Hepatocyte (in vitro differentiated cells): ENCODE results near the gene FGF3. TPM values are rescaled to one million over a fixed set of nuclear protein-coding genes. Genes with fewer than 3 reads are reported as not detected.

Experiments
- DNase-seq: peaks from one replicate; pipeline ENCODE4 v3.0.0-alpha.2; 2016; ENCODE audit warnings: low spot score
- H2AFZ ChIP-seq: fragments of 200-600 bp; sonication (generic); 2 replicates; pipeline ENCODE4 v1.6.0; 2016; ENCODE audit warnings: antibody characterized with exemption, mild to moderate bottlenecking
- H3K27ac ChIP-seq: fragments of 200-600 bp; sonication (generic); 2 replicates; pipeline ENCODE4 v1.5.1; 2016; ENCODE audit warnings: mild to moderate bottlenecking
- H3K27me3 ChIP-seq: fragments of 200-600 bp; sonication (generic); 2 replicates; pipeline ENCODE4 v1.6.1; 2016
- H3K36me3 ChIP-seq: fragments of 200-600 bp; sonication (generic); replicated peaks from 2 replicates; pipeline ENCODE4 v1.5.1; 2016; ENCODE audit warnings: low read depth; ENCODE audit not compliant: insufficient read depth
- H3K4me1 ChIP-seq: fragments of 200-600 bp; sonication (generic); 2 replicates; pipeline ENCODE4 v1.5.1; 2016; ENCODE audit warnings: mild to moderate bottlenecking, moderate library complexity; ENCODE audit not compliant: insufficient read depth
- H3K4me2 ChIP-seq: fragments of 200-600 bp; sonication (generic); 2 replicates; pipeline ENCODE4 v1.6.0; 2016
- H3K4me3 ChIP-seq: fragments of 200-600 bp; sonication (generic); 2 replicates; pipeline ENCODE4 v1.5.1; 2016; ENCODE audit warnings: mild to moderate bottlenecking
- H3K79me2 ChIP-seq: fragments of 200-600 bp; sonication (generic); 2 replicates; pipeline ENCODE4 v1.6.0; 2017; ENCODE audit warnings: mild to moderate bottlenecking
- H3K9me2 ChIP-seq: fragments of 200-600 bp; sonication (generic); replicated peaks from 2 replicates; pipeline ENCODE4 v1.6.0; 2017; ENCODE audit warnings: mild to moderate bottlenecking; ENCODE audit not compliant: insufficient read depth
- H3K9me3 ChIP-seq: fragments of 200-600 bp; sonication (generic); 2 replicates; pipeline ENCODE4 v1.5.1; 2016; ENCODE audit warnings: low read depth, mild to moderate bottlenecking
- H4K20me1 ChIP-seq: fragments of 200-600 bp; sonication (generic); 2 replicates; pipeline ENCODE4 v1.6.0; 2016; ENCODE audit warnings: mild to moderate bottlenecking; ENCODE audit not compliant: insufficient read depth, poor library complexity, severe bottlenecking
- EZH2 ChIP-seq: fragments of 200-600 bp; sonication (generic); IDR thresholded peaks from 2 replicates; pipeline ENCODE4 v1.6.1; 2016; ENCODE audit warnings: antibody characterized with exemption, mild to moderate bottlenecking, borderline replicate concordance
- EZH2phosphoT487 ChIP-seq: fragments of 200-600 bp; sonication (generic); IDR thresholded peaks from one replicate; pipeline ENCODE4 v1.6.1; 2018; ENCODE audit warnings: antibody characterized with exemption, mild to moderate bottlenecking, low read depth, moderate library complexity; ENCODE audit not compliant: unreplicated experiment, severe bottlenecking
- WGBS: methylation state at CpG from one replicate; pipeline ENCODE4 v1.1.6; 2016; ENCODE audit warnings: low lambda C conversion rate; ENCODE audit errors: missing lambda C conversion rate; 5-methylcytosine and 5-hydroxymethylcytosine counted together
- polyA plus RNA-seq: library from polyadenylated mRNA; unstranded; fragments of >200 nt; fragmentation: Nextera tagmentation; extraction: Ambion mirVana; gene quantifications from 2 replicates; pipeline ENCODE4 v1.2.1, GENCODE V29; 2016
- total RNA-seq: library from RNA; depleted of rRNA; stranded (reverse); fragments of >200 nt; gene quantifications from 2 replicates; pipeline ENCODE4 v1.2.3, GENCODE V29; 2014
- TF ChIP-seq, protein P1 (sequence below): fragments of 200-600 bp; sonication (generic); IDR thresholded peaks from 2 replicates; pipeline ENCODE4 v1.5.1; 2016; ENCODE audit warnings: antibody characterized with exemption, mild to moderate bottlenecking; ENCODE audit not compliant: poor library complexity

Gene FGF3
- total and polyA plus RNA-seq, 2 experiments from 2014 or later, result not detected

DNA sequence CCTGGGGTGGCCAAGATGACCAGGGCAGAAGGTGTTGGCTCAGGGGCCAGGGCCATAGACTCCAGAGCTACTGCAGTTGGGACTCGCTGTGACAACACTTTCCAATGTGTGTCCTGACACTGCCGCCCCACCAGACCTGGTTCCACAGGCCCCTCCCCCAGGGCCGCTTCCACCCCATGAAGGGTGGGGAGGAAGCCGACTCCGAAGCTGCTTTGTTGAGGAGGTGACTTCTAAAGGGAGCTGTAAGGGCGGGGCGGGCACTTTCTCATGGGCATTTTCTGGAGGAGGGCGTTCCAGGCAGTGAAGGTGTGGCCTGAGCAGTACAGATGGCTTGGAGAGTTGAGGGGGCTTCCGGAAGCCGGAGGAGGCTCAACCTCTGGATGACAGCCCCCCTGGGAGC, 6.3 kb downstream of the FGF3 start:
- H3K79me2 ChIP-seq, result no peaks in the 10 kb centered on the region
- DNase-seq, result no peak
- TF ChIP-seq, protein P1, sequence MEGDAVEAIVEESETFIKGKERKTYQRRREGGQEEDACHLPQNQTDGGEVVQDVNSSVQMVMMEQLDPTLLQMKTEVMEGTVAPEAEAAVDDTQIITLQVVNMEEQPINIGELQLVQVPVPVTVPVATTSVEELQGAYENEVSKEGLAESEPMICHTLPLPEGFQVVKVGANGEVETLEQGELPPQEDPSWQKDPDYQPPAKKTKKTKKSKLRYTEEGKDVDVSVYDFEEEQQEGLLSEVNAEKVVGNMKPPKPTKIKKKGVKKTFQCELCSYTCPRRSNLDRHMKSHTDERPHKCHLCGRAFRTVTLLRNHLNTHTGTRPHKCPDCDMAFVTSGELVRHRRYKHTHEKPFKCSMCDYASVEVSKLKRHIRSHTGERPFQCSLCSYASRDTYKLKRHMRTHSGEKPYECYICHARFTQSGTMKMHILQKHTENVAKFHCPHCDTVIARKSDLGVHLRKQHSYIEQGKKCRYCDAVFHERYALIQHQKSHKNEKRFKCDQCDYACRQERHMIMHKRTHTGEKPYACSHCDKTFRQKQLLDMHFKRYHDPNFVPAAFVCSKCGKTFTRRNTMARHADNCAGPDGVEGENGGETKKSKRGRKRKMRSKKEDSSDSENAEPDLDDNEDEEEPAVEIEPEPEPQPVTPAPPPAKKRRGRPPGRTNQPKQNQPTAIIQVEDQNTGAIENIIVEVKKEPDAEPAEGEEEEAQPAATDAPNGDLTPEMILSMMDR, result no peak
- TF ChIP-seq EZH2 (no peak), EZH2phosphoT487 (no peak)
- H3K27ac ChIP-seq, result no peak overlapping the region
- WGBS, result 84% methylated on average over 10 of the region's 10 CpGs
- H3K9me3 ChIP-seq, result no peaks in the 10 kb centered on the region
- no peak overlapping the region for H2AFZ ChIP-seq
- H3K36me3 ChIP-seq, result no peaks in the 10 kb centered on the region
- no peaks in the 10 kb centered on the region for H4K20me1 ChIP-seq
- peaks cover 38% of the 10 kb centered on the region for H3K27me3 ChIP-seq
- peaks cover 8% of the 10 kb centered on the region for H3K4me1 ChIP-seq
- no peak overlapping the region for H3K4me3 ChIP-seq
- H3K9me2 ChIP-seq, result no peaks in the 10 kb centered on the region
- no peak overlapping the region for H3K4me2 ChIP-seq

GRCh38 chr11:69812256-69812655, 7.0 kb downstream of the FGF3 start:
- DNase-seq, result no peak
- no peak overlapping the region for H3K4me2 ChIP-seq
- H3K9me3 ChIP-seq, result no peaks in the 10 kb centered on the region
- no peaks in the 10 kb centered on the region for H3K36me3 ChIP-seq
- TF ChIP-seq, protein P1, result no peak
- TF ChIP-seq EZH2 (no peak), EZH2phosphoT487 (no peak)
- H3K27me3 ChIP-seq, result peaks cover 32% of the 10 kb centered on the region
- H3K4me3 ChIP-seq, result no peak overlapping the region
- no peaks in the 10 kb centered on the region for H4K20me1 ChIP-seq
- no peaks in the 10 kb centered on the region for H3K9me2 ChIP-seq
- H2AFZ ChIP-seq, result no peak overlapping the region
- H3K27ac ChIP-seq, result no peak overlapping the region
- H3K79me2 ChIP-seq, result no peaks in the 10 kb centered on the region
- H3K4me1 ChIP-seq, result peaks cover 2% of the 10 kb centered on the region
- 92% methylated on average over 5 of the region's 7 CpGs for WGBS

GRCh38 chr11:69811431-69811830, 7.8 kb downstream of the FGF3 start:
- no peak for DNase-seq
- H2AFZ ChIP-seq, result no peak overlapping the region
- no peak overlapping the region for H3K4me2 ChIP-seq
- H4K20me1 ChIP-seq, result no peaks in the 10 kb centered on the region
- 44% methylated on average over 3 of the region's 3 CpGs for WGBS
- no peaks in the 10 kb centered on the region for H3K9me3 ChIP-seq
- TF ChIP-seq EZH2phosphoT487 (no peak), EZH2 (no peak)
- TF ChIP-seq, protein P1, result no peak
- H3K9me2 ChIP-seq, result no peaks in the 10 kb centered on the region
- no peaks in the 10 kb centered on the region for H3K36me3 ChIP-seq
- H3K27me3 ChIP-seq, result peaks cover 23% of the 10 kb centered on the region
- no peak overlapping the region for H3K4me3 ChIP-seq
- H3K27ac ChIP-seq, result no peak overlapping the region
- H3K4me1 ChIP-seq, result no peaks in the 10 kb centered on the region
- H3K79me2 ChIP-seq, result no peaks in the 10 kb centered on the region
